IMR-90 (cell line): ENCODE measurements around the gene UBE2S. TPM values are rescaled to one million over a fixed set of nuclear protein-coding genes. Genes with fewer than 3 reads are reported as not detected.

Source experiments
- ATAC-seq: fragments of 200-7000 bp; cut with Tn5 transposase; 2 replicates; pipeline ENCODE4 v1.9.1; 2020; ENCODE audit warnings: low read depth, mild to moderate bottlenecking, moderate library complexity
- BruUV-seq: library from RNA; stranded (reverse); fragments of 400-500 nt; replicated peaks from 2 replicates; lab custom pipeline; 2021; lab: Mats Ljungman, UMichigan
- CTCF ChIA-PET: fragments of 300-600 bp; formaldehyde crosslinking; extraction: SDS; loops from one replicate; lab custom pipeline; 2021; ENCODE audit warnings: antibody characterized with exemption; lab: Yijun Ruan, JAX
- POLR2A ChIA-PET: fragments of 300-600 bp; sonication (Branson Sonifier 250); formaldehyde crosslinking; loops from one replicate; lab custom pipeline; 2022; ENCODE audit warnings: antibody characterized with exemption; ENCODE audit not compliant: unreplicated experiment; lab: Charles Lee
- DNase-seq: peaks from one replicate; pipeline ENCODE4 v3.0.0; 2013
- H2AFZ ChIP-seq: replicated peaks from 2 replicates; pipeline ENCODE3; 2013; ENCODE audit warnings: low read length, mild to moderate bottlenecking; ENCODE audit not compliant: poor library complexity
- H2AK5ac ChIP-seq: 2 replicates; pipeline ENCODE4 v1.6.1; 2013; ENCODE audit warnings: low read depth, low read length, inconsistent platforms
- H2AK9ac ChIP-seq: replicated peaks from 2 replicates; pipeline ENCODE3; 2013; ENCODE audit warnings: mild to moderate bottlenecking, low read depth, low read length, moderate library complexity; ENCODE audit not compliant: poor library complexity
- H2BK120ac ChIP-seq: 2 replicates; pipeline ENCODE4 v1.6.1; 2013; ENCODE audit warnings: low read depth, low read length, inconsistent platforms
- H2BK15ac ChIP-seq: 3 replicates; pipeline ENCODE4 v1.6.1; 2013; ENCODE audit warnings: low read depth, low read length, inconsistent platforms
- H2BK20ac ChIP-seq: 2 replicates; pipeline ENCODE4 v1.6.1; 2013; ENCODE audit warnings: low read depth, mild to moderate bottlenecking, inconsistent platforms, low read length, moderate library complexity
- H2BK5ac ChIP-seq: 2 replicates; pipeline ENCODE4 v1.6.1; 2013; ENCODE audit warnings: mild to moderate bottlenecking, low read depth, low read length, inconsistent platforms; ENCODE audit not compliant: poor library complexity, severe bottlenecking
- H3K14ac ChIP-seq: replicated peaks from 2 replicates; pipeline ENCODE4 v1.6.1; 2013; ENCODE audit warnings: low read depth, low read length, inconsistent platforms
- H3K18ac ChIP-seq: 2 replicates; pipeline ENCODE4 v1.6.1; 2013; ENCODE audit warnings: low read depth, low read length, control low read depth
- H3K23ac ChIP-seq: 2 replicates; pipeline ENCODE4 v1.6.1; 2013; ENCODE audit warnings: low read depth, low read length, inconsistent platforms
- H3K27ac ChIP-seq: 2 replicates; pipeline ENCODE4 v1.5.1; 2013; ENCODE audit warnings: mild to moderate bottlenecking, control low read depth, low read length; ENCODE audit not compliant: insufficient read depth
- H3K27me3 ChIP-seq: 2 replicates; pipeline ENCODE4 v1.6.1; 2013; ENCODE audit warnings: low read length; ENCODE audit not compliant: control insufficient read depth, insufficient read depth
- H3K36me3 ChIP-seq: 2 replicates; pipeline ENCODE4 v1.6.1; 2013; ENCODE audit warnings: low read length, mixed read lengths; ENCODE audit not compliant: control insufficient read depth, insufficient read depth
- H3K4ac ChIP-seq: 2 replicates; pipeline ENCODE4 v1.6.1; 2013; ENCODE audit warnings: low read depth, low read length, inconsistent platforms
- H3K4me1 ChIP-seq: 2 replicates; pipeline ENCODE4 v1.6.1; 2013; ENCODE audit warnings: low read length, mixed read lengths; ENCODE audit not compliant: control insufficient read depth, insufficient read depth
- H3K4me2 ChIP-seq: 2 replicates; pipeline ENCODE4 v1.6.1; 2013; ENCODE audit warnings: low read depth, mild to moderate bottlenecking, control low read depth, low read length, moderate library complexity
- H3K4me3 ChIP-seq: 2 replicates; pipeline ENCODE4 v1.5.1; 2013; ENCODE audit warnings: low read depth, mild to moderate bottlenecking, control low read depth, low read length, moderate library complexity; ENCODE audit not compliant: insufficient read depth
- H3K56ac ChIP-seq: 2 replicates; pipeline ENCODE4 v1.6.1; 2013; ENCODE audit warnings: low read length, inconsistent platforms; ENCODE audit not compliant: insufficient read depth; ENCODE audit errors: extremely low read depth
- H3K79me1 ChIP-seq, 2 experiments: 2 replicates each; pipeline ENCODE4 v1.6.1; 2013; ENCODE audit warnings: low read length in 2 of 2, inconsistent platforms in 1 of 2, low read depth in 1 of 2
- H3K9ac ChIP-seq: 2 replicates; pipeline ENCODE4 v1.6.1; 2013; ENCODE audit warnings: low read depth, low read length, control low read depth
- H3K9me1 ChIP-seq: 2 replicates; pipeline ENCODE4 v1.6.1; 2013; ENCODE audit warnings: low read length, inconsistent platforms; ENCODE audit not compliant: insufficient read depth
- H3K9me3 ChIP-seq: 2 replicates; pipeline ENCODE4 v1.6.1; 2013; ENCODE audit warnings: low read length; ENCODE audit not compliant: control insufficient read depth, insufficient read depth
- H4K20me1 ChIP-seq: 2 replicates; pipeline ENCODE4 v1.6.1; 2013; ENCODE audit warnings: low read length, inconsistent platforms; ENCODE audit not compliant: insufficient read depth
- H4K5ac ChIP-seq: 2 replicates; pipeline ENCODE4 v1.6.1; 2013; ENCODE audit warnings: mild to moderate bottlenecking, low read depth, low read length, control low read depth
- H4K8ac ChIP-seq, 2 experiments: 2 replicates each; pipeline ENCODE4 v1.6.1; 2013; ENCODE audit warnings: low read depth in 2 of 2, low read length in 2 of 2, control low read depth in 1 of 2, inconsistent platforms in 1 of 2
- H4K91ac ChIP-seq: 2 replicates; pipeline ENCODE4 v1.6.1; 2013; ENCODE audit warnings: low read depth, low read length, inconsistent platforms; ENCODE audit not compliant: insufficient read depth
- BHLHE40 ChIP-seq: fragments of 150-350 bp; IDR thresholded peaks from 2 replicates; pipeline ENCODE4 v1.6.1; 2016; ENCODE audit warnings: mild to moderate bottlenecking, low read depth, low read length
- CEBPB ChIP-seq: IDR thresholded peaks from 2 replicates; pipeline ENCODE4 v1.6.1; 2012; ENCODE audit warnings: low read depth, low read length, improper control_type of control experiment
- CHD1 ChIP-seq: IDR thresholded peaks from 2 replicates; pipeline ENCODE4 v1.6.1; 2012; ENCODE audit warnings: low read depth, low read length, improper control_type of control experiment
- CTCF ChIP-seq: conservative IDR thresholded peaks from 2 replicates; pipeline ENCODE4 v1.5.1; 2012; ENCODE audit warnings: mild to moderate bottlenecking, low read depth, low read length, improper control_type of control experiment
- FOS ChIP-seq: fragments of 150-350 bp; IDR thresholded peaks from 2 replicates; pipeline ENCODE4 v1.6.1; 2016; ENCODE audit warnings: low read depth, low read length
- MAFK ChIP-seq: IDR thresholded peaks from 2 replicates; pipeline ENCODE4 v1.6.1; 2012; ENCODE audit warnings: low read depth, low read length, improper control_type of control experiment
- MAZ ChIP-seq: IDR thresholded peaks from 2 replicates; pipeline ENCODE4 v1.6.1; 2012; ENCODE audit warnings: low read depth, mild to moderate bottlenecking, low read length, improper control_type of control experiment, moderate library complexity, borderline replicate concordance
- MXI1 ChIP-seq: IDR thresholded peaks from 2 replicates; pipeline ENCODE4 v1.6.1; 2012; ENCODE audit warnings: low read depth, mild to moderate bottlenecking, low read length, moderate library complexity, borderline replicate concordance
- NFE2L2 ChIP-seq: fragments of 150-350 bp; IDR thresholded peaks from 2 replicates; pipeline ENCODE4 v1.6.1; 2016; ENCODE audit warnings: low read depth, mild to moderate bottlenecking, low read length
- POLR2A ChIP-seq: IDR thresholded peaks from 2 replicates; pipeline ENCODE4 v1.6.1; 2012; ENCODE audit warnings: mild to moderate bottlenecking, low read depth, low read length
- RAD21 ChIP-seq: IDR thresholded peaks from 2 replicates; pipeline ENCODE4 v1.6.1; 2012; ENCODE audit warnings: low read length, improper control_type of control experiment
- RCOR1 ChIP-seq: IDR thresholded peaks from 2 replicates; pipeline ENCODE4 v1.6.1; 2012; ENCODE audit warnings: mild to moderate bottlenecking, low read length, improper control_type of control experiment; ENCODE audit not compliant: insufficient replicate concordance
- RFX5 ChIP-seq: IDR thresholded peaks from 2 replicates; pipeline ENCODE4 v1.8.0; 2012; ENCODE audit warnings: low read depth, mild to moderate bottlenecking, low read length, moderate library complexity
- SMC3 ChIP-seq: fragments of 150-350 bp; IDR thresholded peaks from 2 replicates; pipeline ENCODE4 v1.6.1; 2016; ENCODE audit warnings: low read depth, mild to moderate bottlenecking, antibody characterized with exemption, low read length, moderate library complexity
- USF2 ChIP-seq: fragments of 150-350 bp; IDR thresholded peaks from 2 replicates; pipeline ENCODE4 v1.6.1; 2017; ENCODE audit warnings: mild to moderate bottlenecking, antibody characterized with exemption, low read length, low read depth
- WGBS, 2 experiments: methylation state at CpG; one replicate each; pipeline versions ENCODE4 v1.1.5 to v1.1.7; 2013; ENCODE audit warnings: missing lambda C conversion rate in 2 of 2; ENCODE audit not compliant: insufficient read length in 1 of 2; ENCODE audit errors: extremely low coverage in 2 of 2; 5-methylcytosine and 5-hydroxymethylcytosine counted together
- dilution Hi-C: fragments of 300-500 bp; cut with HindIII; formaldehyde crosslinking; loops from one replicate; pipeline ENCODE4 v1.14.3; 2018; ENCODE audit warnings: low sequenced_read_pairs; ENCODE audit not compliant: unreplicated experiment
- in situ Hi-C: fragments of 300-500 bp; cut with MboI; formaldehyde crosslinking; loops from 3 replicates; pipeline ENCODE4 v1.14.3; 2019; ENCODE audit warnings: low sequenced_read_pairs, inconsistent platforms, mixed read lengths
- intact Hi-C: fragments of 100-400 bp; cut with micrococcal nuclease; formaldehyde crosslinking; loops from 2 replicates; pipeline ENCODE4 v1.10.0; 2022
- polyA plus RNA-seq, 3 experiments: library from polyadenylated mRNA; depleted of rRNA; stranded (reverse); fragments of >200 nt; gene quantifications; 2 replicates each; pipeline ENCODE4 v1.2.3, GENCODE V29; 2012; ENCODE audit warnings: low replicate concordance in 1 of 3
- total RNA-seq: library from RNA; depleted of rRNA; stranded (reverse); fragments of >200 nt; gene quantifications from 2 replicates; pipeline ENCODE4 v1.2.3, GENCODE V29; 2012
- TF ChIP-seq, protein P1 (sequence below): fragments of 150-350 bp; IDR thresholded peaks from 2 replicates; pipeline ENCODE4 v1.6.1; 2016; ENCODE audit warnings: low read depth, mild to moderate bottlenecking, low read length, moderate library complexity, borderline replicate concordance

Gene UBE2S
- total and polyA plus RNA-seq, 2 of the 4 experiments (the other 2 are of a cell fraction), result 69.5 to 104 TPM

DNA sequence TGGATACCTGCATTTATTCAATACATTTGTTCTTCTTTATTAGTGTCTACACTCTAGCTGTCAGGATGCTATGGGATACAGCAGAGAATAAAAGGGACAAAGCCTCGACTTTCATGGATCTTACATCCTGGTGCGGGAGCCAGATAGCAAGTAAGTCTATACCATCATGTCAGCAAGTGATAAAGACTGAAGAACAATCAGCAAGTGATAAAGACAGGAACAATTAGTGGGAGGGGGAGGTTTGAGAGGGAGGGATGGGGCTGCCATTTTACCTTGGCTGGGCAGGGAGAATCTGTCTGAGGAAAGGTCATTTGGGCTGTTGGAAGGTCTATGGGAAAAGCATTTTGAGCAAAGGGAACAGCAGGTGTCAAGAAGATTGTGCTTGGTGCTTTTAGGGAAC is 2.6 kb upstream of the UBE2S start:
- intact Hi-C loops (no loop called here), in situ Hi-C loops (no loop called here), dilution Hi-C loops (no loop called here)
- BruUV-seq, result no TSS peak
- Histone ChIP-seq H3K4me3 (no peak overlapping the region), H4K5ac (no peak overlapping the region), H3K4ac (no peak overlapping the region), H3K56ac (no peak overlapping the region), H2AK9ac (no peak overlapping the region), H2BK20ac (no peak overlapping the region), H2BK15ac (no peak overlapping the region), H3K27ac (no peak overlapping the region), H2BK5ac (no peak overlapping the region), H3K79me1 (peaks cover 0 to 17% of the 10 kb centered on the region in 2 experiments; a peak in 2 of 4 replicates), H2AK5ac (no peak overlapping the region), H2AFZ (no peak overlapping the region), H3K18ac (no peak overlapping the region), H3K9me1 (peaks cover 15% of the 10 kb centered on the region), H3K27me3 (no peaks in the 10 kb centered on the region; the same call in 1 of the 2 replicates), H3K36me3 (peaks cover 14% of the 10 kb centered on the region), H4K8ac (no peak overlapping the region), H2BK120ac (no peak overlapping the region), H3K4me1 (peaks cover 17% of the 10 kb centered on the region), H4K20me1 (peaks cover 20% of the 10 kb centered on the region), H3K23ac (no peak overlapping the region), H3K14ac (no peak overlapping the region), H4K91ac (no peak overlapping the region), H3K9ac (no peak overlapping the region), H3K4me2 (no peak overlapping the region), H3K9me3 (no peaks in the 10 kb centered on the region)
- ATAC-seq (no peak), DNase-seq (no peak)
- POLR2A ChIA-PET, result no interaction called here
- 90% methylated on average over 2 of the region's 2 CpGs; no CpG with 5 or more reads in 1 of the 2 experiments for WGBS, 2 experiments
- CTCF ChIA-PET, result no interaction called here
- TF ChIP-seq RAD21 (no peak), CTCF (no peak), FOS (no peak), CHD1 (no peak), MAFK (no peak), SMC3 (no peak), BHLHE40 (no peak), MXI1 (no peak), RCOR1 (no peak), NFE2L2 (no peak), MAZ (no peak), USF2 (no peak), CEBPB (no peak), POLR2A (no peak), RFX5 (no peak)
- TF ChIP-seq, protein P1, sequence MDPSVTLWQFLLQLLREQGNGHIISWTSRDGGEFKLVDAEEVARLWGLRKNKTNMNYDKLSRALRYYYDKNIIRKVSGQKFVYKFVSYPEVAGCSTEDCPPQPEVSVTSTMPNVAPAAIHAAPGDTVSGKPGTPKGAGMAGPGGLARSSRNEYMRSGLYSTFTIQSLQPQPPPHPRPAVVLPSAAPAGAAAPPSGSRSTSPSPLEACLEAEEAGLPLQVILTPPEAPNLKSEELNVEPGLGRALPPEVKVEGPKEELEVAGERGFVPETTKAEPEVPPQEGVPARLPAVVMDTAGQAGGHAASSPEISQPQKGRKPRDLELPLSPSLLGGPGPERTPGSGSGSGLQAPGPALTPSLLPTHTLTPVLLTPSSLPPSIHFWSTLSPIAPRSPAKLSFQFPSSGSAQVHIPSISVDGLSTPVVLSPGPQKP, result no peak
